HG03108 (cell line): ENCODE data around the gene SRP14.
"Not testable (repeated sequence)": the region's sequence is repeated elsewhere in the genome, so short reads cannot be mapped to it uniquely, and the experiment has no call there.

Source experiments
- ATAC-seq: cut with Tn5 transposase; IDR thresholded peaks from one replicate; pipeline ENCODE4 v1.9.1; 2021; ENCODE audit warnings: moderate library complexity; ENCODE audit not compliant: unreplicated experiment

Gene SRP14

DNA sequence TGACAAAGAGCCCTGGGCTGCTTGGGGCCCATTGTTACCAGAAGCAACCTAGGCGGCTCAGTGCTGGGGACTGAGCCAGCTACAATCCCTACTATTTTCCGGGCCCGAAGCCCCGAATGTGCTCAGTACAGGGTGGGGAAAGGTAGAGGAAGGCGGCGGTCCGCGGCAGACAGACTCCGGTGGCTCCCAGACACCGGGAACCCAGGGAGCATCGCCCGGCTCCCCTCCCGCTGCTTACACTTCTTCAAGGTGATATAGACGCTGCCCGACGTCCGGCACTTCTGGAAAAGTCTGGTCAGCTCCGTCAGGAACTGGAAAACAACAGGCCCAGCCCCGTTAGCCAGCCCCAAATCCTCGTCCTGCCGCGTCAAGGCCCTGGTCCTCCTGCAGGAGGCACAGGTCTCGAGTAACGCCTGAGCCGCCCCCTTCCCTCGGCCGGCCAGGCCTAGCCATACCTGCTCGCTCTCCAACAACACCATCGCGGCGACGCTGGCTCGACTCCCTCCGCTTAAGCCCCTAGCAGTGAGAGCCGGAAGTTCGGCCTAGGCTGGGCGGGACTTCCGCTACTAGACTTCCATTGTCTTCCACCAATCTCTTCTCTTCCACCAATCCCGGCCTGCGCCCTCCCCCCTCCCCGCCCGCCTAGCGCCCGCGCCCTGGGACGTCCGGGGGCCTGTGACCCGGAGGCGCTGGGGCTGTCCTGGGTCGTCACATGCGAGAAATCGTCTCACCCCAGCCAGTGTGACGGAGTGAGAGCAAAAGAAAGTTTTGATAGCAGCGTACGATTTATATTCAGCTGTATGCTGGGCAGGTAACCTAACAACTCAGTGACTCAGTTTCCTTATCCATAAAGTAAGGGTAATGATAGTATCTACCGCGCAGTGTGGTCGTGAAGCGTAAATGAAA lies at the start of gene SRP14:
Gene SRP14, minus strand, starts transcription at position 544 of the 906 bp plus-strand sequence. Its CDS starts 65 bp downstream, at position 479.
- peak; percentile 91 for ATAC-seq

DNA sequence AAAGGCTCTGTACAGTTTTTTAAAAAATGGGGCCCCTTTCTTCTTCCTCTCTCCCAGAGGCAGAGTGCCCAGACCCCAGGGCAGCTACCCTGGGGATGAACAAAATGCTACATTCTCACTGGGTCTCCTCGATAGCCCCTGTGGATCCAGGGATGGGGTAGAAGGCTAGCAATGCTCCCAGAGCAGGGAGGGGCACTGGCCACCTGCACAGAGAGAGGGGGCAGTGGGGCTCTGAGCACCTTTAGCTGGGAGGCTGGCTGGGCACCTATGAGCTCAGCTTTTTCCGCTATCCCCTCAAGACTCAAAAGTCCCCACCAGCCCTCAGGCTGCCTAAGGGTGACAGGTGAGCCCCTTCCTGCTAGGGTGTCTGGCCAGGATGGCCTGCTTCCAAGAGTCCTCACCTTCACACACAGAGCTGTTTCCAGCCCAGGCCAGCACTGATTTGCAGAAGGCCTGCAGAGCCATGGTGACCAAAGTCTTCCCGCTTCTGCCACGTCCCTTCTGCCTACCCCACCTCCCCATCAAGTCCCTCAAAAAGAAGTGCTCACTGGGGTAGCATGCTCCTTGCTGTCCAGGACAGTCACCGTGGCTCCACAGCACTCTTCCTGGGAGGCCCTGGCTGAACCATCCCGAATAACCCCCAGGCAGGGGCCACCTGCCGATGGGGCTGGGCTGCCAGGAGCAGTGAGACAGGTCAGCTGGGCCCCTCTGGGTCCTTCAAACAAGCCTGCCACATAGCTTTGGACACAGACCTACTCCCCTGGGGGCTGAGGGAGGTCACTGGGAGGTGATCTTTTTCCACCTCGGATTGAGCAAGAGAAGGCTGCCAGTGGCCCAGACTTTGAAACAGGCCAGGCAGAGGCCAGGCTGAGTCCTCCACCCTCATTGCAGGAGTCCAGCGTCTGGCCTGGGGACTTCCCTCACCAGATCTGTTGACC lies 49.3 kb upstream of the SRP14 start:
- ATAC-seq: no peak

GRCh38 chr15:40087068-40087810 lies 48.3 kb upstream of the SRP14 start:
- no peak for ATAC-seq

GRCh38 chr15:40085266-40085665 lies 46.3 kb upstream of the SRP14 start:
- no peak for ATAC-seq

DNA sequence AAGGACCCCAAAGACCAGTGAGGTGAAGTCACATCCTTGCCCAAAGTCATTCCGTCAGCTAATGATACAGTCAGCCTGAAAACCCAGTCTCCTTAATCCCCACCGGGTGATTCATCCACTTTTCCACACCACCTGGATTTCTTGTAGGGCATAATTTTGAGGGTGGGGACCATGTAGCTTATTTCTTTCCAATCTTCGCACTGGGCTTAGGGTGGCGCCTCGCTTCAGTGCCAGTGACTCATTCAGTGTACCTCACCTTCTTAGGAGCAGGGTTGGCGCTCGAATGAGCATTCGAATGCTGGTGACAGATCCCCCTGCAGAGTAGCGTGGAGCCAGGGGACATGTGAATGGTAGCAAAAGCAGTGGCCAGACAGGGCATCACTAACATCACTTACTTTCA lies 45.7 kb upstream of the SRP14 start:
- no peak for ATAC-seq

DNA sequence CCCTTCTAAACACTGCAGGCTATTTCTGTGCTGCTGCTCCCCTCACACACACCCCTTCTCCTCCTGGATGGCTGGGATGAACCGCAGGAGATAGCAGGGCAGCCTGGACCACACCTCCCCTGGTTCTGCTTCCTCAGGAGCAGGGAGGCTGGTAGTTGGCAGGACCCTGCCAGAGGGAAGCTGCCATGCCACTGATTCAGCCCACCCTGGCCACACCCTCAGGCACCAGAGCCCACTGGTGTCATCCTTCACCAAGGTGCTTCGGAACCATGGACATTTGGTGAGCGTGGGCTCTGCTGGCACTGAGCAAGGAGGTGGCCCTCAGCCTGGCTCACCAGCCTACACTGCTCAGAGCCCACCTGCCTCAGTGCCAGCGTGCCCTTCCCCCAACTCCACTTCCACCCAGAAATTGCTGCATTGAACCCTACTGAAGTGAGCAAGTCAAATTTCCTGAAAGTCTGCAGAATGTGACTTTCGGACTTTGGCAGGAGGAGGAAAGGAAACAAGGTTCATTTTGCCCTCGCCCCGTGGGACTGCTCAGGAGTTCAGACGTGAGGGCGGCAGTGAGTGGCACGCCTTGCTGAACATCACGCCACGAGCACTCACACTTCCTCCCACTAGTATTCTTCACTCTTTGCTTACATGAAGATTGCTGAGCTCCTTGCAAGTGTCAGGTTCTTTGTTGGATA lies 43.4 kb upstream of the SRP14 start:
- no peak for ATAC-seq

GRCh38 chr15:40081691-40082194 lies 42.8 kb upstream of the SRP14 start:
- ATAC-seq: no peak

DNA sequence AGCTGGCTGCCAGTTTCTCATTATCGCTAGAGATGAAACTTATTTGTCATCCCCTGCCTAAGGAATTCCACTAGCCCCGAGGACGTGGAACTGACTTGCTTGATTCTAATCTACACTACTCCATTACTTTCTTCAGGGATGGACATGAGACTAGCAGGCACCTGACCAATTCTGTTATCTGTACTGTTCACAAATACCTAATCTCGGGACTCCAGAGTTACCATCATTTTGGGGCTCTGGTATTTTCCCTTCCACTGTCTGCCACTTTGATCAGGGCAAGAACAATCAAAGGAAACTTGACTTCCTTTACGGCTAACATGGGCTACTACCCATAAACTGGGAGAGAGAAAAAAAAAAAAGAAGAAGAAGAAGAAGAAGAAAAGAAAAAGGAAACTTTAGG lies 41.9 kb upstream of the SRP14 start:
- no peak for ATAC-seq

DNA sequence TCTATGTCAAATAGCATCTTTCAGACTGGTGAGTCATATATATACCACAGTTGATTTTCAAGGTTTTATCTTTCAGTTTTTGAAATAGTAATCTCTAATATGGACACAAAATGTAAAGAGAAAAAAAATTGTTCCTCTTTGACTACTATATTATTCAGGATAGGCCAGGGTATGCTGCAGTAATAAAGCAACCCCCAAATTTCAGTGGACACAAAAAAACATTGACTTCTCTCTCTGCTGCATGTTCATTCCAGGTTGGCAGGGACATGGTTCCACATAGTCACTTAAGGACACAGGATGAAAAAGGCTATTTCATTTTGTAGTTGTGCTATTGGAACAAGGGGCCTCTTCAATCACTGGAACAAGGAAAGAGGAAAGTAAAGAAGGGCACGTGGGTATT lies 41.1 kb upstream of the SRP14 start:
- ATAC-seq: no peak

GRCh38 chr15:40079456-40079855 lies 40.5 kb upstream of the SRP14 start:
- no peak for ATAC-seq

DNA sequence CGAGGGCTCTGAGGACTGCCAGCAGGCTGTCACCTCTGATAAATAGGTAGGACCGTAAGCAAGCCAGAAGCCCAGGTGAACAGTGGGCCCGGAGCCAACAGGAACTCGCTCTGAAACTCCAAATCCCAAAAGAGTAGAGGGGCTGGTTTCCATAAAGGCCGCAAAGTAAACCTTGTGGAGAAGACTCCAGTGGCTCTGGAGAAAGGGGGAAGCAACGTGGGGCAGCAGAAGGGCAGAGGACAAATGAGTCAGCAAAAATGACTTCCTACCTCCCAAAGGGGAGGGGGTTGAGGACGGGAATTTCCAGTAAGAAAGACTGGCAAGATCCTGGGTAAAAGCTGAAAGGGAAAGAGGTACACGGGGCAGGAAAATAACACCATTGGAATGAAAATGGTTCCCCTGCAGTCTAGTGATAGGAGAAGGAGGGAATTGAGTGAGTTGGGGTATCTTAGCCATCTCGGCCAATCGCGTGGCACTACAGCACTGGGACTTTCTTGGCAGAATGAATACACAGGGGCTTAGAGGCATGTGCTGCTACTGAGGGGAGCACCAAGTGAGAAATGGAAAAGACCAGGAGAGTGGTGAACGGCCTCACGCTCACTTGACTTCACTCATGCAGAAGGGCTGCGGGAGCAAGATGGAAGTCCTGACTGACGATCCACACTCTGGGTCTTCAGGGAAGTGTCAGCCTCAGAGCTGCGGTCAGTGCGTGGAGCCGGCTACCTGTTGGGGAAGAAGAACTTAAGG lies 36.5 kb upstream of the SRP14 start:
- ATAC-seq: no peak

DNA sequence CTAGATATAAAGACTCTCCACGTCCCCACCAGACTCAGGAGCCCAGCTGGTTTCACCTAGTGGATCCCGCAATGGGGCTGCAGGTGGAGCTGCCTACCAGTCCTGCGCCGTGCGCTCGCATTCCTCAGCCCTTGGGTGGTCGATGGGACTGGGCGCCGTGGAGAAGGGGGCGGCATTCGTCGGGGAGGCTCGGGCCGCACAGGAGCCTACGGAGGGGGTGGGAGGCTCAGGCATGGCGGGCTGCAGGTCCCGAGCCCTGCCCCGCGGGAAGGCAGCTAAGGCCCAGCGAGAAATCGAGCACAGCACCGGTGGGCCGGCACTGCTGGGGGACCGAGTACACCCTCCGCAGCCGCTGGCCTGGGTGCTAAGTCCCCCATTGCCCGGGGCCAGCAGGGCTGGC lies 35.7 kb upstream of the SRP14 start:
- not testable (repeated sequence) for ATAC-seq

DNA sequence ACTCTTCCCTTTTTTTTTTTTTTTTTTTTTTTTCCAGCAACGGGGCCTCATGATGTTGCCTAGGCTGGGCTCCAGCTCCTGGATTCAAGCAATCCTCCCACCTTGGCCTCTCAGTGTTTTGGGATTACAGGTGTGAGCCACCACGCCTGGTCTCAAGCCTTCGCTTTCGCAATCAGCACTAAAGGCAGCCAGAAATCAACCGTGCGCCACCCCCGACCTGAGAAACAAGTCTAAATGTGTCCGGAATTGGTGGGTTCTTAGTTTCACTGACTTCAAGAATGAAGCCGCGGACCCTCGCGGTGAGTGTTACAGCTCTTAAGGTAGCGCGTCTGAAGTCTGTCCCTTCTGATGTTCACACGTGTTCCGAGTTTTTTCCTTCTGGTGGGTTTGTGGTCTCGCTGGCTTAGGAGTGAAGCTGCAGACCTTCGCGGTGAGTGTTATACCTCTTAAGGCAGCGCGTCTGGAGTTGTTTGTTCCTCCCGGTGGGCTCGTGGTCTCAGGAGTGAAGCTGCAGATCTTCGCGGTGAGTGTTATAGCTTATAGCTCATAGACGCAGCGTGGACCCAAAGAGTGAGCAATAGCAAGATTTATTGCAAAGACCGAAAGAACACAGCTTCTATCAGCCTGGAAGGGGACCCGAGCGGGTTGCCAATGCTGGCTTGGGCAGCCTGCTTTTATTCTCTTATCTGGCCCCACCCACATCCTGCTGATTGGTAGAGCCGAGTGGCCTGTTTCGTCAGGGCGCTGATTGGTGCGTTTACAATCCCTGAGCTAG lies 34.9 kb upstream of the SRP14 start:
- not testable (repeated sequence) for ATAC-seq

DNA sequence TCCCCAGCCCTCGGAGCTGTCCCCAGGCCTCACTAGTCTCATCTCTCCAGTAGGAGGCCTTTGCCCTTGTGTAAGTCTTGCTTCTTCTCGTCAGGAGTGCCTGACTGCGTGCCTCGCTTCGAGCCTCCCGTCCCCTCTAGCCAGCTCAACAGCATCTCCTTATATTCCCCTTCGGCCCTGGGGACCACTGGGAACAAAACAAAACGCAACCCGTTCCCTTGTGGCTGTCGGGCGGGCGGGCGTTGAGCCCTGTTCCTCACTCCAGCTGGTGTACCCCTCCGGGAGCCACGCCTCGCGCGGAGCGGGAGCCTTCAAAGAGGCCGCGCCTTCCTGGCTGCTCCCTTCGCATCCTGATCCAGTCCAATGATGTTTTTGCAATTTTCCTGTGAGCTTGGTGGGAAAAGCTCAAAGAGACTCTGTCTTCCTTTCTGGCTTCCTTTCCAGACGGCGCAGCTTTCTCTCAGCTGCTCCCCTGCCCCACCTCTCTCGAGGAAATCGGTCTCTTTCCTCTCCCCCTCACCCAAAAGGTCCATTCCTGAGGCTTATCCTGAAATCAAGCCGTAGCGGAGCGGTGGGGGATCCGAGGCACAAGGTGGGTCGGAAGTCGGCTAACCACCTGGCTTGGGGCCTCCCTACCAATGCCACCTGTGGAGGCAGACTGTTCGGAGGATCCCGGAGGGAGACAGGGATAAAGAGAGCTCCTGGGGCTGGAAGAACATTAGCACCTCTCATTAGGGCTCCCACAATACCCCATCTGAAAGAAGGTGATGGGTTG lies 33.4 kb upstream of the SRP14 start:
- no peak for ATAC-seq

DNA sequence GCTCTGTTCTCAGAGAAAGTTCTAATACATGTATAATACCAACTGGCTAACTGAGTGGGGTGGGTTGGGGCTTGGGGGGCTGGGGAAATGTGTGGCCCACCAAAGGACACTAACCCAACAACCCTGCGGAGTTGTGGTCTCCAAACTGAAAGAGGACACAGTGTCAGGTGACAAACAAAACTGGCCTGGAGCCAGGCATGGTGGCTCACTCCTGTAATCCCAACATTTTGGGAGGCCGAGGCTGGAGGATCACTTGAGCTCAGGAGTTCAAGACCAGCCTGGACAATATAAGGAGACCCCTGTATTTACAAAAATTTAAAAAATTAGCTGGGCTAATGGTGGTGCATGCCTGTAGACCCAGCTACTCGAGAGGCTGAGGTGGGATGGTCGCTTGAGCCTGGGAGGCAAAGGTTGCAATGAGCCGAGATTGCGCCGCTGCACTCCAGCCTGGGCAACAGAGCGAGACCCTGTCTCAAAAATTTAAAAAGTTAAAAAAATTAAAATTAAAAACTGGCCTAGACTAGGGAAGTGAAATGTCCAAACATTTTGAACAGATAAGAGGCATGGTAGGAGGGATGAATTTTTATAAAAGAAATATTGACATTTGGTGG lies 31.7 kb upstream of the SRP14 start:
- ATAC-seq: no peak

- ATAC-seq: peak; percentile 7
These were observed 31.2 kb upstream of the SRP14 start for GRCh38 chr15:40070166-40070557.
